A673 (cell line): ENCODE measurements around the gene SEC61A2. TPM values are rescaled to one million over a fixed set of nuclear protein-coding genes. Genes with fewer than 3 reads are reported as not detected.

ENCODE experiments used
- BruUV-seq: library from RNA; stranded (reverse); fragments of 400-500 nt; replicated peaks from 2 replicates; lab custom pipeline; 2021; lab: Mats Ljungman, UMichigan
- CTCF ChIA-PET: fragments of 300-600 bp; sonication (Branson Sonifier 250); formaldehyde crosslinking; loops from one replicate; lab custom pipeline; 2022; ENCODE audit warnings: antibody characterized with exemption; lab: Charles Lee
- POLR2A ChIA-PET: fragments of 300-600 bp; sonication (Branson Sonifier 250); formaldehyde crosslinking; loops from one replicate; lab custom pipeline; 2022; ENCODE audit warnings: antibody characterized with exemption; ENCODE audit not compliant: low non-redundant PET; lab: Charles Lee
- DNase-seq: peaks from one replicate; pipeline ENCODE4 v3.0.0-alpha.2; 2015; ENCODE audit warnings: low spot score
- H3K27ac ChIP-seq: fragments of 200-600 bp; sonication (generic); 2 replicates; pipeline ENCODE4 v1.5.1; 2016; ENCODE audit warnings: mixed run types, low read depth, mild to moderate bottlenecking, mixed read lengths, antibody characterized with exemption, low read length; ENCODE audit not compliant: poor library complexity, severe bottlenecking
- H3K27me3 ChIP-seq: fragments of 200-600 bp; sonication (generic); replicated peaks from 2 replicates; pipeline ENCODE4 v1.6.1; 2017; ENCODE audit warnings: mixed run types, low read depth, mild to moderate bottlenecking, mixed read lengths, antibody characterized with exemption, low read length; ENCODE audit not compliant: insufficient read depth, poor library complexity
- H3K36me3 ChIP-seq: fragments of 200-600 bp; sonication (generic); 2 replicates; pipeline ENCODE4 v1.6.1; 2016; ENCODE audit warnings: mixed run types, mild to moderate bottlenecking, mixed read lengths, antibody characterized with exemption, low read length; ENCODE audit not compliant: insufficient read depth, poor library complexity, severe bottlenecking
- H3K4me1 ChIP-seq: fragments of 200-600 bp; sonication (generic); 2 replicates; pipeline ENCODE4 v1.6.1; 2017; ENCODE audit warnings: mixed run types, mild to moderate bottlenecking, mixed read lengths, antibody characterized with exemption, low read length; ENCODE audit not compliant: insufficient read depth, poor library complexity, severe bottlenecking
- H3K4me3 ChIP-seq: fragments of 200-600 bp; sonication (generic); 2 replicates; pipeline ENCODE4 v1.5.1; 2016; ENCODE audit warnings: low read depth, mixed run types, mild to moderate bottlenecking, mixed read lengths, low read length; ENCODE audit not compliant: poor library complexity, severe bottlenecking
- H3K9me3 ChIP-seq: fragments of 200-600 bp; sonication (generic); 2 replicates; pipeline ENCODE4 v1.6.1; 2016; ENCODE audit warnings: mixed run types, low read depth, mild to moderate bottlenecking, mixed read lengths, antibody characterized with exemption, low read length; ENCODE audit not compliant: poor library complexity, severe bottlenecking
- EZH2 ChIP-seq: fragments of 200-600 bp; sonication (generic); IDR thresholded peaks from 2 replicates; pipeline ENCODE4 v1.6.1; 2017; ENCODE audit warnings: borderline replicate concordance, low read depth, mild to moderate bottlenecking, mixed read lengths, antibody characterized with exemption, low read length; ENCODE audit not compliant: poor library complexity, severe bottlenecking
- intact Hi-C: fragments of 100-400 bp; cut with micrococcal nuclease; formaldehyde crosslinking; loops from one replicate; pipeline ENCODE4 v1.10.0; 2022; ENCODE audit not compliant: unreplicated experiment
- total RNA-seq: library from RNA; stranded (reverse); gene quantifications from 2 replicates; pipeline ENCODE4 v1.2.3, GENCODE V29; 2021
- TF ChIP-seq, protein P1 (sequence below): fragments of 300-800, 200-600 bp; sonication (generic); conservative IDR thresholded peaks from 2 replicates; pipeline ENCODE4 v1.5.1; 2017; ENCODE audit warnings: low read depth, mild to moderate bottlenecking, antibody characterized with exemption, low read length, moderate library complexity, mixed read lengths

Gene SEC61A2
- total RNA-seq, 1 experiment from 2014 or later: 17.2 TPM

DNA sequence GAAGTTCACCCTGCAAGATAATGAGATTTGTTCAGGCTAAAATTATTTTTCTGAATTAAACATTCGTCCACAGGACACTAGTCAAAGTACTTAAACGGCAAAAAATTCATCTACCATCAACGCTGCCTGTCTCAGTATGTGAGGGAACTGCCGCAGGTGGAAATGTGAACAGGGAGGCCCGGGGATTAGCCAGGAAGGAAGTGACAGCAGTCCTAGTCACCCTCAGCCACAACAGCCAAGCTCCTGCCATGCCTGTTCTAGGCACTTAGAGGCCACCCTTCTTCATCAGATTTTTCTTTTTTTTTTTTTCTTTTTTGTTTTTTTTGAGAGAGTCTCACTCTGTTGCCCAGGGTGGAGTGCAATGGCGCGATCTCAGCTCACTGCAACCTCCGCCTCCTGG is 56.8 kb downstream of the SEC61A2 start:
- Histone ChIP-seq H3K9me3 (no peaks in the 10 kb centered on the region), H3K27ac (peak overlapping the region; percentile 51), H3K36me3 (peaks cover 33% of the 10 kb centered on the region), H3K4me1 (no peaks in the 10 kb centered on the region), H3K4me3 (no peak overlapping the region), H3K27me3 (no peaks in the 10 kb centered on the region)
- intact Hi-C loops: no loop called here
- BruUV-seq: no TSS peak
- TF ChIP-seq, protein P1, sequence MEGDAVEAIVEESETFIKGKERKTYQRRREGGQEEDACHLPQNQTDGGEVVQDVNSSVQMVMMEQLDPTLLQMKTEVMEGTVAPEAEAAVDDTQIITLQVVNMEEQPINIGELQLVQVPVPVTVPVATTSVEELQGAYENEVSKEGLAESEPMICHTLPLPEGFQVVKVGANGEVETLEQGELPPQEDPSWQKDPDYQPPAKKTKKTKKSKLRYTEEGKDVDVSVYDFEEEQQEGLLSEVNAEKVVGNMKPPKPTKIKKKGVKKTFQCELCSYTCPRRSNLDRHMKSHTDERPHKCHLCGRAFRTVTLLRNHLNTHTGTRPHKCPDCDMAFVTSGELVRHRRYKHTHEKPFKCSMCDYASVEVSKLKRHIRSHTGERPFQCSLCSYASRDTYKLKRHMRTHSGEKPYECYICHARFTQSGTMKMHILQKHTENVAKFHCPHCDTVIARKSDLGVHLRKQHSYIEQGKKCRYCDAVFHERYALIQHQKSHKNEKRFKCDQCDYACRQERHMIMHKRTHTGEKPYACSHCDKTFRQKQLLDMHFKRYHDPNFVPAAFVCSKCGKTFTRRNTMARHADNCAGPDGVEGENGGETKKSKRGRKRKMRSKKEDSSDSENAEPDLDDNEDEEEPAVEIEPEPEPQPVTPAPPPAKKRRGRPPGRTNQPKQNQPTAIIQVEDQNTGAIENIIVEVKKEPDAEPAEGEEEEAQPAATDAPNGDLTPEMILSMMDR: no peak
- TF ChIP-seq EZH2: no peak
- ChIA-PET CTCF (no interaction called here), POLR2A (no interaction called here)
- no peak for DNase-seq

DNA sequence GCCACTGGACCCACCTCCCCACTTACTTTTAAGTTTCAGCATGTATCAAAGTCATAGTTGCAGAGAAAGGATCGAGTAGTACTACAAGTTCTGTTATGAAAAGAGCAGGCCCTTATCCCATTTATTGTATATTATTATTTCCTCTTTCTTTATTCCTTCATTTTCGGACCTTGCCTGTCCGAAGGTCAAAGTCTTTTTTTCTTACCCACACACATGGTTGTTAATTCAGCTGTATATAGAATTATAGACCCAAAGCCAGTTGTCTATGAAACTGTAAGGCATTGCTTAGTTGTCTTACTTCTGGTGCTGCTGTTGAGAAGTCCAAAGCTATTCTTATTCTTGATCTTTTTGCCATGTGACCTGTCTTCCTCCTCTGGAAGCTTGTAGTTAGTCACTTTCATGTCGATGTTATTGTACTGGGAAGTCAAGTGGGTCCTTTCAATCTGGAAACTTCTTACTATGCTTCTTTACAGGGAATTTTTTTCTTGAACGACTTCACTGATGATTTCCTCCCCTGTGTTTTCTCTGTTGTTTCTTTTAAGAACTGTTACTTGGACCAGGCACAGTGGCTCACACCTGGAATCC is 57.9 kb downstream of the SEC61A2 start:
- CTCF ChIA-PET: no interaction called here
- intact Hi-C loops: no loop called here
- no peak for DNase-seq
- H3K36me3 ChIP-seq: peaks cover 32% of the 10 kb centered on the region
- no peak overlapping the region for H3K27ac ChIP-seq
- H3K4me1 ChIP-seq: no peaks in the 10 kb centered on the region
- POLR2A ChIA-PET: no interaction called here
- H3K27me3 ChIP-seq: no peaks in the 10 kb centered on the region
- TF ChIP-seq, protein P1: no peak
- TF ChIP-seq EZH2: no peak
- no peak overlapping the region for H3K4me3 ChIP-seq
- BruUV-seq: no TSS peak
- no peaks in the 10 kb centered on the region for H3K9me3 ChIP-seq

DNA sequence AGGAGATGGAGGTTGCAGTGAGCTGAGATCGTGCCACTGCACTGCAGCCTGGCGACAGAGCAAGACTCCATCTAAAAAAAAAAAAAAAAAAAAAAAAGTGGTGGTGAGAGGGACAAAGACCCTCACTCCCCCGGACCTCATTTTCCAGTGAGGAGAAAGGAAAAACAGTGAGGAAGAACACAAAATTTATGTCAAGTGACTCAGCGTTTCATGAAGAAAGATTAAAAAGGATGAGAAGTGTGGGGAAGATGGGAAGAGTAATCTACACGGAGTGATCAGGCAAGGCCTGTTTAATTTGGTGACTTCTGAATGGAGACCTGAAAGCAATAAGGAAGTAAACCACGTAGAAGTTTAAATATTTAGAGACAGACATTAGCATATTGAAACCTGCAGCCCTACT is 59.2 kb downstream of the SEC61A2 start:
- POLR2A ChIA-PET: no interaction called here
- intact Hi-C loops: no loop called here
- no TSS peak for BruUV-seq

More for the DNA sequence above, 59.2 kb downstream of the SEC61A2 start:
- Histone ChIP-seq H3K4me1 (peaks cover 8% of the 10 kb centered on the region), H3K36me3 (peaks cover 22% of the 10 kb centered on the region), H3K9me3 (no peaks in the 10 kb centered on the region), H3K4me3 (no peak overlapping the region), H3K27me3 (no peaks in the 10 kb centered on the region), H3K27ac (no peak overlapping the region)
- no peak for DNase-seq
- CTCF ChIA-PET: no interaction called here
- no peak for TF ChIP-seq EZH2
- TF ChIP-seq, protein P1: no peak
